HG02759 (cell line): ENCODE results near the gene SIGLEC9.

ENCODE experiments used
- ATAC-seq: cut with Tn5 transposase; IDR thresholded peaks from one replicate; pipeline ENCODE4 v1.9.1; 2021; ENCODE audit warnings: mild to moderate bottlenecking, moderate library complexity; ENCODE audit not compliant: unreplicated experiment

The SIGLEC9 gene

GRCh38 chr19:51173681-51174080, 49.0 kb downstream of the SIGLEC9 start:
- no peak for ATAC-seq

GRCh38 chr19:51179256-51179655, 54.5 kb downstream of the SIGLEC9 start:
- ATAC-seq: no peak
